Activated CD4-positive, alpha-beta T cell treated with anti-CD3 and anti-CD28 coated beads, Interleukin-2, amount 50 U/mL, for 16 hours (primary cell): ENCODE measurements around the gene BRIP1.
A peak's percentile ranks its signal among the peaks of the same experiment; 100 is the strongest.
"Not testable (repeated sequence)": the region's sequence is repeated elsewhere in the genome, so short reads cannot be mapped to it uniquely, and the experiment has no call there.

Experiments used
- DNase-seq: peaks from one replicate; pipeline ENCODE4 v3.0.0-alpha.2; 2020

BRIP1 gene

DNA sequence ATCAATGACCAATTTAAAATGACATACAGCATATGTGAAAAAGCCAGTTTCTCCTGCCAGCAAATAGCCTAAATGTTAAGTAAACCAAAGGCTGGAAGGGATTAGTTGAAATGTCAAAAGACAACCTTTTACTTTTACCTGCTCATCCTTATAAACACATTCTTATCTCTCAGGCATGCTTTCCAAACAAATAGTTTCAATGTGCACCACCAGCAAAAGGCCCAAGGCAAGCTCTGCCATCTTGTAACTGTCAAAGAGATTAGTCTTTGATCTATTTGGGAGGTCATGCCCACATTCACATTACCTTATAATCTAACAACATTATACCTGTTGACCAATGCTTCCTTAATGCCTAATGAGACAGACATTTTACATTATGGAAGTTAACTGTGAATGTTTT lies 140.1 kb downstream of the BRIP1 start:
- no peak for DNase-seq

DNA sequence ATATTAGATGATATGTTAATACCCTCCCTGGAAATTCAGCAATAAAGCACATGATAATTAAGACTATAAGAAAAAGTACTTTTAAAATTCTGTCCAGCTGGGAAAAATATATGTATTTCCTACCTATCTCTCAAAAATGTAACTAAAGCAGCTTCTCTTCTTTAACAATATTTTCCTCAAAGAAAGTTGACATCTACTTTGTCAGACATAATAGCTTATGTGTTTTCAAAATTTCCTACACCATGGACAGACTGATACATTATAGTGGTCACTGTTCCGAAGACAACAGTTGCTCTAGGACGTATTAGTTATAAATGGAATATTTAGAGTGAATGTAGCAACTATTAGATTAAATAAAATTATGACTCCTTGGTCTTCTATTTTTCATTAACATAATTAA lies 140.9 kb downstream of the BRIP1 start:
- no peak for DNase-seq

- no peak for DNase-seq
Measured at GRCh38 chr17:61720016-61720795, 143.1 kb downstream of the BRIP1 start.

DNA sequence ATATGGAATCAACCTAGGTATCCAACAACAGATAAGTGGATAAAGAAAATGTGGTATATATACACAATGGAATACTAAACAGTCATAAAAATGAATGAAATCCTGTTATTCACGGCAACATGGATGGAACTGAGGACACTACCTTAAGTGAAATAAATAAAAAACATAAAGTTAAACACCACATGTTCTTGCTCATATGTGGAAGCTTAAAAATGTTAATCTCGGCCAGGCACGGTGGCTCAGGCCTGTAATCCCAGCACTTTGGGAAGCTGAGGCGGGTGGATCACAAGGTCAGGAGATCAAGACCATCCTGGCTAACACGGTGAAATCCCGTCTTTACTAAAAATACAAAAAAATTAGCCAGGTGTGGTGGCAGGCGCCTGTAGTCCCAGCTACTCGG lies 144.1 kb downstream of the BRIP1 start:
- not testable (repeated sequence) for DNase-seq

DNA sequence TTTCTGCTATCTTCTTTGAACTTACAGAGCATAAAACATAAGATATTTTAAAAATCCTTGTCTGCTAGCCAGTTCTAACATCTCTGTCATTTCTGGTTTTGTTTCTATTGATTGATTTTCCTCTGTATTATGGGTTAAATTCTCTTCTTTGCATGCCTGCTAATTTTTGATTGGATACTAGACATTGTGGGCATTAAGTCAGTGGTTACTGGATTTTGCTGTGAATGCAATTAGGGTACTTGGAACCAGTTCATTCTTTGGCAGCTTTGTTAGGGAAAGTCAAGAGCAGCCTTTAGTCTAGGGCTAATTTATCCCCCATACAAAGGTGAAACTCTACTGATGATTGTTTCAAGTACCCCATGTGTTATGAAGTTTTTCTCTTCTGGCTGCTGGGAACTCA lies 145.3 kb downstream of the BRIP1 start:
- DNase-seq: no peak

DNA sequence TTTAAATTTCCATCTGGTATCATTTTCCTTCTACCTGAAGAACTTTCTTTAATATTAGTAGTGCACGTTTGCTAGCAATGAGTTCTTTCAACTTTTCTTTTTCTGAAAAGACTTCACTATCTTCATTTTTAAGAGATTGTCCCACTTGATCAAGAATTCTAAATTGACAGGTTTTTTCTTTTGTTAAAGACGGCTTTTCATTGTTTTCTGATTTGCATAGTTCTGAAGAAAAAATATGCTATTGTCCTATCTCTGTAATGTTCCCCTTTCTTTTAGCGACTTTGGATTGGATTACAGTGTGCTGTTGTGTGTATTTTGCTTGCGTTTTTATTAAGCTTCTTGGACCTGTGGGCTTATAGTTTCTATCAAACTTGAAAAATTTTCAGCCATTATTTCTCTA lies 146.0 kb downstream of the BRIP1 start:
- DNase-seq: no peak

GRCh38 chr17:61716225-61716829 lies 147.0 kb downstream of the BRIP1 start:
- no peak for DNase-seq

GRCh38 chr17:61715348-61715747 lies 148.0 kb downstream of the BRIP1 start:
- DNase-seq: no peak

DNA sequence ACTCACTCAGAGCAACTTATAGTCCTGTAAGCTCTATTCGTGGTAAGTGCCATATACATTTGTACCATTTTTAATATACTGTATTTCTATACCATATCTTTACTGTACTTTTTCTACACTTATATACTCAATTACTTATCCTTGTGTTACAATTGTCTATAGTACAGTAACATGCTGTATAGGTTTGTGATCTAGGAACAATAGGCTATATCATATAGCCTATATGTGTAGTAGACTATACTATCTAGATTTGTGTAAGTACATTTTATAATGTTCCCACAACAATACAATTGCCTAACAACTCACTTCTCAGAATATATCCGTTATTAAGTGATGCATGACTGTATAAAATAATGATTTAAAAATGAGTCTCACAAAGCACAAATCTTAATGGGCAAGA lies 149.0 kb downstream of the BRIP1 start:
- no peak for DNase-seq

DNA sequence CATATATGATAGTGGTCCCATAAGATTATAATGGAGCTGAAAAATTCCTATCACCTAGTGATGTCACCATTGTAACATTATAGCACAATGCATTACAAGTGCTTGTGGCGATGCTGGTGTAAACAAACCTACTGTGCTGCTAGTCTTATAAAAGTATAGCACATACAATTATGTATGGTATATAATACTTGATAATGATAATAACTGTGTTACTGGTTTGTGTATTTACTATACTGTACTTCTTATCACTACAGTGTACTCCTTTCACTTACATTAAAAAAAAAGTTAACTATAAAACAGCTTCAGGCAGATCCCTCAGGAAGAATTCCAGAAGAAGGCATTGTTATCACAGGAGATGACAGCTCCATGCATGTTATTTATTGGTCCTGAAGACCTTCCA lies 150.3 kb downstream of the BRIP1 start:
- DNase-seq: no peak

DNA sequence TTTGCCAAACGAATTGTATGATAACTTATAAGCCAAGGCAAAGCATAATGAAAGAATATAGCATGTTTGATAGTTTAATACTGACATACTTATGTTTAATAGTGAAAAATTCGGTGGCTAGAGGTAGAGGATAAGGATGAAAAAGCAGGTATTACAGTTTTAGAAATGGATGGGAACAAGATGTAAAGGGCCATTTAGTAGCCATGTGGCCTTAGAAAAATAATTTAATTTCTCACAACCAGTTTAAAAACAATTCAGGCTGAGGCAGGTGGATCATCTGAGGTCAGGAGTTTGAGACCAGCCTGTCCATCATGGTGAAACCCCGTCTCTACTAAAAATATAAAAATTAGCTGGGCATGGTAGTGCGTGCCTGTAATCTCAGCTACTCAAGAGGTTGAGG lies 152.8 kb downstream of the BRIP1 start:
- DNase-seq: no peak

- DNase-seq: no peak
Measured at GRCh38 chr17:61709567-61709966, 153.8 kb downstream of the BRIP1 start.

- no peak for DNase-seq
Measured at GRCh38 chr17:61704935-61705449, 158.3 kb downstream of the BRIP1 start.

- DNase-seq: no peak
Measured at GRCh38 chr17:61702450-61702849, 160.9 kb downstream of the BRIP1 start.

- no peak for DNase-seq
Measured at GRCh38 chr17:61701978-61702377, 161.3 kb downstream of the BRIP1 start.

DNA sequence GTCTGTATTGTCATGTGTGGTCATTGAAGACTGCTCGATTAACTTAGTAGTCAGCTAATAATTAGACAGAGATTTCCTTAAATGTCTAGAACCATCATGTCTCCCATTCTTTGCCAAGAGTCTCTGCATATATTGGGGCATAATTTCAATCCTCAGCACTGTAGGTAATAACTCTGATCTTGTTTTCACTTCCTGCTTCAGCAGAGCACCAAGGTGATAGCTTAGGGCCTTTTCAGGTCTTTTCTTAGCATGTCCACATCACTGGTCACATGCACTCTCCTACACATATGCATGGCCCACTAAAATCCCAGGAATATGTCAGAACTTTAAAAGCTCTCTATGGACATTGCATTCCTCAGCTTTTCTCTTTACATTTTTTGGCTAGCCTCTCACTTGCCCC lies 162.0 kb downstream of the BRIP1 start:
- DNase-seq: no peak

DNA sequence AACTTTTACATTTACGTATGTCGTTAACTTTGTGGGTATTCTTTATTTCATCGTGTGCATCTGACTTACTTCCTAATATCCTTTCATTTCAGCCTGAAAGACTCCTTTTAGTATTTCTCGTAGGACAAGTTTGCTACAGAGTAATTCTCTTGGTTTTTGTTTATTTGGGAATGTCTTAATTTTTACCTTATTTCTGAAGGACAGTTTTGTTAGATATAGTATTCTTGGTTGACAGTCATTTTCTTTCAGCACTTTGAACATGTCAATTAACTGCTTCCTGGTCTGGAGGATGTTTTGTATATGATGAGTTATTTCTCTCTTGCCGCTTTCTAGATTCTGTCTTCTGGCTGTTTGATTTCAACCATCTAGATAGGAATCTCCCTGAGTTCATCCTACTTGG lies 163.1 kb downstream of the BRIP1 start:
- no peak for DNase-seq

DNA sequence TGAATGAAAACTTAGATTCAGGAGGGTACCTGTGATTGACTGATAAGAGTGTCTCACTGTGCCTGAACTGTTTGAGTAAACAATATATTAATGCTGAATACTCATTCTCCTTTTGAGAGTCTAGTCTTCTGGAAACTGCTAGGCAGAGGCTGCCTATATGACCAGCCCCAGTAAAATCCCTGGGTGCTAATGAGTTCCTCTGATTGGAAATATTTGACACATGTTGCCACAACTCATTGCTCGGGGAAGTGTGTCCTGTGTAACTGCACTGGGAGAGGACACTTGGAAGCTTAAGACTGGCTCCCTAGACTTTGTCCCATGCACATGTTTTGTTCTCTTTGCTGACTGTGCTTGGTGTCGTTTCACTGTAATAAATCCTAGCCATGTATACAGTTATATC lies 163.6 kb downstream of the BRIP1 start:
- no peak for DNase-seq

GRCh38 chr17:61699032-61699431 lies 164.3 kb downstream of the BRIP1 start:
- DNase-seq: no peak

- no peak for DNase-seq
Measured at GRCh38 chr17:61698244-61698643, 165.1 kb downstream of the BRIP1 start.

DNA sequence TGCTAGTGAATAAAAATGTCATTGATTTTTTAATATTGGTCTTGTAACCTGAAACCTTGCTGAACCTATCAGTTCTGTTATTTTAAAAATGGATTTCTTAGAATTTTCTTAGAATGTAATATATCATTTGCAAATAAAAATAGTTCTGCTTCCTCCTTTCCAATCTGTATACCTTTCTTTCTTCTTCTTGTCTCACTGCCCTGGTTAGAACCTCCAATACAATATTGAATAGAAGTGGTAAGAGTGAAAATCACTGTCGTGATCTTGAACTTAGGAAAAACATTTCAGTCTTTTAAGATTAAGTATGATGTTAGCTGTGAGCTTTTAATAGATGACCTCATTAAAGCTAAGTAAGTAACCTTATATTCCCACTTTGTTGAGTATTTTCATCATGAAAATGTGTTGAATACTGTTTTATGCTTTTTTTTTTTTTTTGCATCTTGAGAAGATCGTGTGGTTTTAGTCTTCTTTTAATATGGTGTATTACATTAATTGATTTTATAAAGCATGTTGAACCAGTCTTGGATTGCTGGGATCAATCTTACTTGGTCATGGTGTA lies 167.5 kb downstream of the BRIP1 start:
- DNase-seq: no peak

DNA sequence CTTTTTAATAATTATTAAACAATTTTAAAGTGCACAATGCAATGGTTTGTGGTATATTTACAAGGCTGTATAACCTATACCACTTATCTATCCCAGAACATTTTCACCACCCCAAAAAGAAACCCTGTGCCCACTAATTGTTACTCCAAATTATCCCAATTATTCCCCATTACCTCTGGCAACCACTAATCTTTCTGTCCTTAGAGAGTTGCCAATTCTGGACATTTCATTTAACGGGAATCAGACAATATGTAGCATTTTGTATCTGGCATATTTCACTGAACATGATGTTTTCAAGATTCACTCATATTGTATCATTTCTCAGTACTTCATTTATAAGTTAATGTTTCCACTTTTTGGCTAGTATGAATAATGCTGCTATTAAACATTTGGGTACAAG lies 169.2 kb downstream of the BRIP1 start:
- no peak for DNase-seq

DNA sequence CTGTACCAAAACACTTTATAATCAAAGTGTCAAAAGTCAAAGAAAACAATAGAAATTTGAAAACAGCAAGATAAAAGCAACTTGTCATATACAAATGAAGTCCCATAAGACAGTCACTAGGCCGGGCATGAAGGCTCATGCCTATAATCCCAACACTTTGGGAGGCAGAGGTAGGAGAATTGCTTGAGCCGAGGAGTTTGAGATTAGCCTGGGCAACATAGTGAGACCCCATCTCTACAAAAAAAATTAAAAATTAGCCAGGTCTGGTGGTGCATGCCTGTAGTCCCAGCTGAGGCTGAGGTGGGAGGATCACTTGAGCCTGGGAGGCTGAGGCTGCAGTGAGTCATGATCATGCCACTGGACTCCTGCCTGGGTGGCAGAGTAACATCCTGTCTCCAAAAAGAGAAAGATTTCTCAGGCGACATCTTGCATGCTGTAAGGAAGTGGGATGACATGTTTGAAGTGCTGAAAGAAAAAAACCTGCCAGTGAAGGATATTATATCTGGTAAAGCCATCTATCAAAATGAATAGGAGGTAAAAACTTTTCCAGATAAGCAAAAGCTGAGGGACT lies 173.6 kb downstream of the BRIP1 start:
- peak; percentile 1 for DNase-seq

GRCh38 chr17:61687769-61688168 lies 175.6 kb downstream of the BRIP1 start:
- no peak for DNase-seq
